Heart left ventricle (tissue), 16 donors: ENCODE measurements around the gene ABCA1. TPM values are rescaled to one million over a fixed set of nuclear protein-coding genes. Genes with fewer than 3 reads are reported as not detected.
A peak's percentile ranks its signal among the peaks of the same experiment; 100 is the strongest.
"Not testable (repeated sequence)": the region's sequence is repeated elsewhere in the genome, so short reads cannot be mapped to it uniquely, and the experiment has no call there.

ENCODE experiments used
- ATAC-seq, 4 donors: fragments of 200-7000 bp; cut with Tn5 transposase; one replicate each; pipeline ENCODE4 v1.9.1; 2020 to 2022; ENCODE audit warnings: moderate library complexity in 4 of 4, mild to moderate bottlenecking in 3 of 4, moderate number of reproducible peaks in 1 of 4
- DNase-seq, 5 donors: peaks; one replicate each; pipeline ENCODE4 v3.0.0-alpha.2; 2020
- H3K27ac ChIP-seq, 12 donors: fragments of 200-600 bp; sonication (generic) in 4 of 12; one replicate each; pipeline versions ENCODE4 v1.5.0 to v1.8.0; 2016 to 2022; ENCODE audit warnings: mild to moderate bottlenecking in 2 of 12
- H3K27me3 ChIP-seq, 9 donors: fragments of 200-600 bp; sonication (generic) in 2 of 9; one replicate each; pipeline versions ENCODE4 v1.5.1 to v1.8.0; 2016 to 2022; ENCODE audit warnings: mild to moderate bottlenecking in 3 of 9
- H3K36me3 ChIP-seq, 9 donors: fragments of 200-600 bp; sonication (generic) in 2 of 9; one replicate each; pipeline versions ENCODE4 v1.5.0 to v1.8.0; 2018 to 2022; ENCODE audit warnings: mild to moderate bottlenecking in 2 of 9
- H3K4me1 ChIP-seq, 12 donors: fragments of 200-600 bp; sonication (generic) in 4 of 12; one replicate each; pipeline versions ENCODE4 v1.5.0 to v1.8.0; 2016 to 2022; ENCODE audit warnings: mild to moderate bottlenecking in 3 of 12
- H3K4me3 ChIP-seq, 12 donors: fragments of 200-600 bp; sonication (generic) in 4 of 12; one replicate each; pipeline versions ENCODE4 v1.5.0 to v1.8.0; 2017 to 2022; ENCODE audit warnings: mild to moderate bottlenecking in 9 of 12, moderate library complexity in 4 of 12
- H3K9me3 ChIP-seq, 12 donors: fragments of 200-600 bp; sonication (generic) in 4 of 12; one replicate each; pipeline versions ENCODE4 v1.5.0 to v1.8.0; 2016 to 2022; ENCODE audit warnings: mild to moderate bottlenecking in 1 of 12
- CTCF ChIP-seq, 12 donors: fragments of 200-600 bp; sonication (generic) in 4 of 12; IDR thresholded peaks; one replicate each; pipeline versions ENCODE4 v1.5.0 to v1.8.0; 2018 to 2022; ENCODE audit warnings: antibody characterized with exemption in 12 of 12, mild to moderate bottlenecking in 5 of 12
- POLR2A ChIP-seq, 2 donors: fragments of 450-650 bp; IDR thresholded peaks; one replicate each; pipeline ENCODE4 v1.6.1; 2017; ENCODE audit warnings: antibody characterized with exemption in 2 of 2, mild to moderate bottlenecking in 2 of 2, moderate library complexity in 2 of 2
- WGBS, 4 donors: extraction: QIAGEN DNeasy Blood & Tissue Kit in 2 of 4; methylation state at CpG; one replicate each; pipeline versions ENCODE4 v1.1.5 to v1.1.7; 2013 to 2018; 5-methylcytosine and 5-hydroxymethylcytosine counted together
- intact Hi-C, 10 donors: fragments of 100-400 bp; cut with DNase I; formaldehyde crosslinking; loops; one replicate each; pipeline versions ENCODE4 v1.11.1 to v1.14.2; 2022
- polyA plus RNA-seq, 2 donors: library from polyadenylated mRNA; stranded (reverse); fragments of 200-250 nt; gene quantifications; one replicate each; pipeline ENCODE4 v1.2.3, GENCODE V29; 2013
- total RNA-seq, 9 donors: library from RNA; depleted of rRNA in 2 of 9; stranded (reverse); fragments of >200 nt in 2 of 9; fragmentation: NEBNext Ultra II Directional in 3 of 9; extraction: Animal tissue kit (Norgen Biotek cat#: 25700) in 3 of 9; gene quantifications; one replicate each; pipeline versions ENCODE4 v1.1.0 to v1.2.4, GENCODE V29; 2016 to 2023
- donor health status: ischemic (EF 13 %, LVEDD 7.1; RV severe dilation, severe dysfunction).
- donor health status: healthy with polysubstance abuse.
- donor health status: DM: no; HTN: yes; CAD: no.
- donor health status: DM: no; HTN: no; CAD: no.
- donor health status: ischemic (EF 25% LVEDD 6.9; RV normal size, moderate dysfunction).
- donor health status: ischemic (EF 25% LVEDD 5.7; RV mildly dilated, moderate dysfunction).
- donor health status: healthy.
- donor health status: DM: yes; HTN: yes; CAD: no.
- donor health status: ischemic (EF 35%, LVEDD 5.7; RV mildly dilated, moderate dysfunction).
- donor health status: nonischemic (EF 11% LVEDD 7.7; RV severe dilation, severe dysfunction).
- donor health status: DM: yes; HTN: yes; CAD: no.
- donor health status: PGD.
- donor health status: ischemic (EF 29% LVEDD 5.4; RV normal size, mild dysfunction).
- donor health status: nonischemic (EF 23%, LVEDD 6.1; RV moderate dilation, normal function).

The ABCA1 gene
- total and polyA plus RNA-seq, 11 donors: 2.1 to 45.3 (median 10.6) TPM

DNA sequence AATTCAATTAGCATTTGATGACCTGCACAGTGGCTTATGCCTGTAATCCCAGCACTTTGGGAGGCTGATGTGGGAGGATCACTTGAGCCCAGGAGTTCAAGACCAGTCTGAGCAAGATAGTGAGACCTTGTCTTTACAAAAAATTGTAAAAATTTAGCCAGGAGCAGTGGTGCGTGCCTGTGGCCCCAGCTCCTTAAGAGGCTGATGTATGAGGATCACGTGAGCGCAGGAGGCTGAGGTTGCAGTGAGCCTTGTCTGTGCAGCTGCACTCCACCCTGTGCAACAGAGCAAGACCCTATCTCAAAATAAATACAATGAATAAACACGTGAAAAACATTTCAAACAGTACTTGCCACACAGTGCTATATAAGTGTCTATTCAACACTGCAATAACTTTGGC lies 4.2 kb downstream of the ABCA1 start:
- peaks cover 0 to 10% (median 0%) of the 10 kb centered on the region in 9 donors for H3K36me3 ChIP-seq
- 71 to 79% (median 75%) methylated on average over 4 of the region's 4 CpGs for WGBS, 4 donors
- DNase-seq: no peak
- H3K4me1 ChIP-seq: peaks cover 0 to 79% (median 15%) of the 10 kb centered on the region in 12 donors
- intact Hi-C loops: loop anchor here in 7 of 10 donors (5.0 to 10.0 kb wide), 4 partner anchors 59 to 491 kb away; no protein-coding TSS in a partner anchor
- no peaks in the 10 kb centered on the region for H3K9me3 ChIP-seq
- no peak overlapping the region for H3K27ac ChIP-seq
- no peak overlapping the region for H3K4me3 ChIP-seq
- ATAC-seq: no peak
- TF ChIP-seq CTCF (IDR thresholded peaks at IDR 0.05) (no peak), POLR2A (IDR thresholded peaks at IDR 0.05) (no peak)
- no peaks in the 10 kb centered on the region for H3K27me3 ChIP-seq

GRCh38 chr9:104923289-104923688 lies 4.7 kb downstream of the ABCA1 start:
- intact Hi-C loops: loop anchor here in 7 of 10 donors (5.0 to 10.0 kb wide), 4 partner anchors 58 to 492 kb away; no protein-coding TSS in a partner anchor
- no peak overlapping the region for H3K4me3 ChIP-seq
- H3K4me1 ChIP-seq: peaks cover 0 to 75% (median 13%) of the 10 kb centered on the region in 12 donors
- no peak for TF ChIP-seq POLR2A (IDR thresholded peaks at IDR 0.05)
- no peak for TF ChIP-seq CTCF (IDR thresholded peaks at IDR 0.05)
- peak overlapping the region in 3 of 12 donors; percentile 2 to 33 (median 11) for H3K27ac ChIP-seq
- H3K36me3 ChIP-seq: peaks cover 0 to 10% (median 0%) of the 10 kb centered on the region in 9 donors
- H3K9me3 ChIP-seq: no peaks in the 10 kb centered on the region
- ATAC-seq (no peak), DNase-seq (no peak)
- 77 to 85% (median 78%) methylated on average over 2 of the region's 2 CpGs for WGBS, 4 donors
- no peaks in the 10 kb centered on the region for H3K27me3 ChIP-seq

- not testable (repeated sequence) for H3K27me3 ChIP-seq, DNase-seq, ATAC-seq, H3K9me3 ChIP-seq, H3K4me3 ChIP-seq
- WGBS, 4 donors: 87 to 93% (median 92%) methylated on average over 7 of the region's 7 CpGs
- peaks cover 0 to 74% (median 15%) of the 10 kb centered on the region in 12 donors for H3K4me1 ChIP-seq
- peak overlapping the region in 4 of 12 donors; percentile 2 to 33 (median 12) for H3K27ac ChIP-seq
- intact Hi-C loops: loop anchor here in 7 of 10 donors (5.0 to 10.0 kb wide), 4 partner anchors 58 to 492 kb away; no protein-coding TSS in a partner anchor
- H3K36me3 ChIP-seq: peaks cover 0 to 10% (median 0%) of the 10 kb centered on the region in 9 donors
Measured at GRCh38 chr9:104922748-104923147, 5.2 kb downstream of the ABCA1 start.

DNA sequence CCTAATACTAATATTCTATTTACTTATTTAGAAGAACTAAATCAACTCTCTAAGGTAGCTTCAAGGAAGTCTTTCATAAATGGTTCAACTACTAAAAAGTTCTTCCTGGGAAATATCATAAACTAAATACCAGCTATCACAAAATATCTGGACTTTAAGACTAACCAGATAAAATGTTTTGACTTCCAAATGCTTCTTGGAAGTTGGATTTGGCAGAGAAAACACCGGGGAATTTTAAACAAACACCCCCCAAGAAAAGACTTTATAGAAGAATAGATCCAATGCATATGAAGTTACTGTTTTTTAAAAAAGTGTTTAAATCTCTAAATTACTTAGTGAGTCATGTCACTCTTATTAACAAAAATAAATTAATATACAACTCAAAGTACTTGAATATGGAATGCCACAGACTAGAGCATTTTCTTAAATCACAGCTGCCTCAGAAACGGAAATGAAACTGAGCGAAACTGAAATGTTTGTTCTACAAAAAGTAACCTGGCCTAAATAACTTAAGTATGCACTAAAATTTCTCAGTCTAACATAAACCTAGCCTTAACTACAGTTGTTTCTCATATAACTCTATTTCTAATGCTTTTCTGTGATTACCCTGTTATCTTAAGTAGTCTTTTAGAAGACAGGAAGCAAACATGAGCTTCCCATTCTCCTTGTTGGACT lies 6.8 kb downstream of the ABCA1 start:
- no peak for TF ChIP-seq POLR2A (IDR thresholded peaks at IDR 0.05)
- no peak for TF ChIP-seq CTCF (IDR thresholded peaks at IDR 0.05)
- ATAC-seq (no peak), DNase-seq (no peak)
- H3K4me3 ChIP-seq: no peak overlapping the region
- peaks cover 0 to 74% (median 20%) of the 10 kb centered on the region in 12 donors for H3K4me1 ChIP-seq
- H3K9me3 ChIP-seq: no peaks in the 10 kb centered on the region
- H3K36me3 ChIP-seq: peaks cover 0 to 10% (median 0%) of the 10 kb centered on the region in 9 donors
- H3K27ac ChIP-seq: peak overlapping the region in 9 of 12 donors; percentile 0 to 71 (median 19)
- WGBS, 4 donors: 72 to 75% (median 72%) methylated on average over 3 of the region's 3 CpGs
- no peaks in the 10 kb centered on the region for H3K27me3 ChIP-seq
- intact Hi-C loops: loop anchor here in 7 of 10 donors (5.0 to 10.0 kb wide), 4 partner anchors 56 to 494 kb away; no protein-coding TSS in a partner anchor
